GM23248 (cell line): ENCODE results near the gene WSCD1.
A peak's percentile ranks its signal among the peaks of the same experiment; 100 is the strongest.

ENCODE experiments used
- EZH2 ChIP-seq: fragments of 200-600 bp; sonication (generic); IDR thresholded peaks from 2 replicates; pipeline ENCODE4 v1.6.1; 2018; ENCODE audit warnings: antibody characterized with exemption, mild to moderate bottlenecking; ENCODE audit not compliant: insufficient read depth, poor library complexity, severe bottlenecking
- EZH2phosphoT487 ChIP-seq: fragments of 200-600 bp; sonication (generic); IDR thresholded peaks from 2 replicates; pipeline ENCODE4 v1.6.1; 2018; ENCODE audit warnings: antibody characterized with exemption, moderate library complexity, mild to moderate bottlenecking, low read depth; ENCODE audit not compliant: insufficient read depth

DNA sequence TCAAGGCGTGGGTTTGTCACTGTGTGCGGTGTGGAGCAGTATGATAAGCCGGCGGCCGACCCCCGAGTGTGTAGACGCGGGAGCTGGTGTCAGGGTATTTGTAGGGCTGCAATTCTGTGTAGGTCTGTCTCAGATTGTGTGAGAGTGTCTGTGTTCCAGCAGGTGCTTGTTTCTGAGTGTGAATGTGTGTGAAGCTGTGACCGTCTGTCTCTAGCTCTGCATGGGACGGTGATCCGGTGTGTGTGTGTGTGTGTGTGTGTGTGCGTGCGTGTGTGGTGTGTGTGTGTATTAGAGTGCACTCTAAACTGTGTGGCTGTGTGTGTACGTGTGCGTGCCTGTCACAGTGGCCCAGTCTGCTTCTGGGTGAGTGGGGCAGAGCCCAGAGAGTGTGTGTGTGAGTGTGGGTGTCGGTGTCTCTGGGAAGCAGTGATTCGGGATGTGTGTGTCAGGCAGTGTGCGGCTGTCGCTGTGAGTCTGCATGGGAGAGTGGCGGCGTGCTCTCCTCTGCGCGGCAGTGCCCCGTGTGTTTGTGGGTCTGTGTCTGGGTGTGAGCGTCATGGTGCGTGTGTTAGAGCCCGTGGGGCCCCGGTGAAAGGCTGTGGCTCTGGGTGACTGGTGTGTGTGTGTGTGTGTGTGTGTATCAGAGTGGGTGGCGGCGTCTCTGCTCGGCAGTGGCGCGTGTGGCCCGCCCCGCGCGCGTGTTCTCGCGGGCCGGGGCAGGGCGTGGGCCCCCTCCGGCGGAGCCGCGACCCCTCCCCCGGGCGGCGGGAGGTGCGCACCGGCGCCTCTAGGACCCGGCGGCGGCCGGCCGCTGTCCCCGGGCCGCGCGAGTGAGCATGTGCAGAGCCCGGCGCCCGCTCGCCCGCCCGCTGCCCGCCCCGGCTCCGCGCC, at the start of gene WSCD1:
- TF ChIP-seq EZH2: peak; percentile 62
- TF ChIP-seq EZH2phosphoT487: no peak
